Panc1 (cell line): Measurements from ENCODE around the gene MROH7. TPM values are rescaled to one million over a fixed set of nuclear protein-coding genes. Genes with fewer than 3 reads are reported as not detected.

ENCODE experiments used
- ATAC-seq: fragments of 200-7000 bp; cut with Tn5 transposase; 2 replicates; pipeline ENCODE4 v1.9.1; 2020; ENCODE audit warnings: mild to moderate bottlenecking, moderate library complexity
- BruUV-seq: library from RNA; stranded (reverse); fragments of 400-500 nt; replicated peaks from 2 replicates; lab custom pipeline; 2021; lab: Mats Ljungman, UMichigan
- CTCF ChIA-PET: fragments of 300-600 bp; sonication (Branson Sonifier 250); formaldehyde crosslinking; loops from one replicate; lab custom pipeline; 2022; ENCODE audit warnings: antibody characterized with exemption; lab: Charles Lee
- POLR2A ChIA-PET: fragments of 300-600 bp; sonication (Branson Sonifier 250); formaldehyde crosslinking; loops from one replicate; lab custom pipeline; 2022; ENCODE audit warnings: antibody characterized with exemption; lab: Charles Lee
- DNase-seq: peaks from one replicate; pipeline ENCODE4 v3.0.0-alpha.2; 2010; ENCODE audit warnings: low read depth, low spot score
- H3K27ac ChIP-seq: 2 replicates; pipeline ENCODE4 v1.5.1; 2011; ENCODE audit warnings: mild to moderate bottlenecking, low read length, inconsistent platforms
- H3K27me3 ChIP-seq: fragments of 200-500 bp; sonication (Bioruptor generic); 2 replicates; pipeline ENCODE4 v1.6.0; 2014; ENCODE audit warnings: low read length, inconsistent platforms; ENCODE audit not compliant: control insufficient read depth, insufficient read depth
- H3K36me3 ChIP-seq: fragments of 200-500 bp; sonication (Bioruptor generic); 2 replicates; pipeline ENCODE4 v1.5.1; 2014; ENCODE audit warnings: inconsistent platforms, mild to moderate bottlenecking, low read length, moderate library complexity; ENCODE audit not compliant: control insufficient read depth, insufficient read depth
- H3K4me1 ChIP-seq: 2 replicates; pipeline ENCODE4 v1.5.1; 2011; ENCODE audit warnings: inconsistent platforms, mild to moderate bottlenecking, low read length, moderate library complexity; ENCODE audit not compliant: control insufficient read depth, insufficient read depth
- H3K4me3 ChIP-seq, 2 experiments: 2 replicates each; pipeline ENCODE4 v1.5.1; 2011 to 2012; ENCODE audit warnings: low read depth in 2 of 2, low read length in 2 of 2, mild to moderate bottlenecking in 2 of 2, inconsistent platforms in 1 of 2, moderate library complexity in 1 of 2
- H3K9me3 ChIP-seq: fragments of 200-500 bp; sonication (Bioruptor generic); 2 replicates; pipeline ENCODE4 v1.5.1; 2014; ENCODE audit warnings: low read depth, mild to moderate bottlenecking, inconsistent platforms, low read length, moderate library complexity; ENCODE audit not compliant: control insufficient read depth, insufficient read depth
- CTCF ChIP-seq: fragments of 450-650 bp; IDR thresholded peaks from 2 replicates; pipeline ENCODE4 v1.5.1; 2017; ENCODE audit warnings: mild to moderate bottlenecking
- POLR2AphosphoS5 ChIP-seq: IDR thresholded peaks from 2 replicates; pipeline ENCODE4 v1.6.1; 2012; ENCODE audit warnings: mild to moderate bottlenecking, low read depth, low read length, moderate library complexity
- REST ChIP-seq, 2 experiments: IDR thresholded peaks; 2 replicates each; pipeline ENCODE4 v1.6.1; 2011 to 2012; ENCODE audit warnings: low read depth in 2 of 2, control low read depth in 1 of 2, low read length in 1 of 2, mild to moderate bottlenecking in 1 of 2, moderate library complexity in 1 of 2; ENCODE audit not compliant: insufficient read depth in 1 of 2
- SIN3A ChIP-seq: IDR thresholded peaks from 2 replicates; pipeline ENCODE4 v1.6.1; 2012; ENCODE audit warnings: low read depth, mild to moderate bottlenecking, low read length, moderate library complexity, borderline replicate concordance; ENCODE audit not compliant: insufficient read depth
- TCF7L2 ChIP-seq: IDR thresholded peaks from 2 replicates; pipeline ENCODE4 v1.6.1; 2011; ENCODE audit warnings: mild to moderate bottlenecking, low read depth, low read length, inconsistent platforms
- in situ Hi-C: cut with HindIII; loops from 2 replicates; pipeline ENCODE4 v1.10.0; 2016; ENCODE audit warnings: low sequenced_read_pairs, low pct_unique_long_range_greater_than_20kb
- intact Hi-C: fragments of 100-400 bp; cut with micrococcal nuclease; formaldehyde crosslinking; loops from one replicate; pipeline ENCODE4 v1.10.0; 2022; ENCODE audit not compliant: unreplicated experiment
- total RNA-seq: library from RNA; stranded (reverse); gene quantifications from one replicate; pipeline ENCODE4 v1.2.1, GENCODE V29; 2021; ENCODE audit not compliant: unreplicated experiment

Gene MROH7
- total RNA-seq, 1 experiment from 2014 or later, result not detected

- no peaks in the 10 kb centered on the region for H3K9me3 ChIP-seq
- BruUV-seq, result no TSS peak
- no peaks in the 10 kb centered on the region for H3K4me1 ChIP-seq
- H3K27ac ChIP-seq, result no peak overlapping the region
- in situ Hi-C loops (no loop called here), intact Hi-C loops (no loop called here)
- ChIA-PET CTCF (interaction anchor here (0.5 kb wide), 1 partner anchor 95 kb away, joined by 3 read pairs; no protein-coding TSS in a partner anchor), POLR2A (no interaction called here)
- no peaks in the 10 kb centered on the region for H3K27me3 ChIP-seq
- DNase-seq (no peak), ATAC-seq (no peak)
- TF ChIP-seq TCF7L2 (no peak), POLR2AphosphoS5 (no peak), REST (IDR thresholded peaks at IDR 0.05; ENCODE audit: insufficient read depth in 1 of 2, low read depth in 2 of 2, low read length in 1 of 2) (no peak), SIN3A (no peak), CTCF (no peak)
- H3K4me3 ChIP-seq, result no peak overlapping the region
- no peaks in the 10 kb centered on the region for H3K36me3 ChIP-seq
Measured at GRCh38 chr1:54599211-54599823, 42.3 kb upstream of the MROH7 start.

GRCh38 chr1:54600947-54601721, 40.5 kb upstream of the MROH7 start:
- no peak for ATAC-seq
- Histone ChIP-seq H3K27ac (no peak overlapping the region), H3K4me3 (no peak overlapping the region), H3K27me3 (no peaks in the 10 kb centered on the region), H3K9me3 (no peaks in the 10 kb centered on the region), H3K36me3 (no peaks in the 10 kb centered on the region), H3K4me1 (no peaks in the 10 kb centered on the region)
- BruUV-seq, result no TSS peak
- no peak for DNase-seq
- in situ Hi-C loops (no loop called here), intact Hi-C loops (no loop called here)
- CTCF ChIA-PET, result no interaction called here
- no peak for TF ChIP-seq POLR2AphosphoS5
- TF ChIP-seq CTCF, result no peak
- TF ChIP-seq SIN3A, result no peak
- TF ChIP-seq REST (IDR thresholded peaks at IDR 0.05; ENCODE audit: insufficient read depth in 1 of 2, low read depth in 2 of 2, low read length in 1 of 2), result no peak
- TF ChIP-seq TCF7L2, result no peak
- POLR2A ChIA-PET, result no interaction called here
